Spleen (tissue), 13 donors: ENCODE measurements around the gene SMIM26. TPM values are rescaled to one million over a fixed set of nuclear protein-coding genes. Genes with fewer than 3 reads are reported as not detected.
"Not testable (repeated sequence)": the region's sequence is repeated elsewhere in the genome, so short reads cannot be mapped to it uniquely, and the experiment has no call there.

Source experiments
- DNase-seq: peaks from one replicate; pipeline ENCODE4 v3.0.0-alpha.2; 2020
- H3K27ac ChIP-seq, 8 donors: fragments of 200-600 bp; sonication (generic) in 7 of 8; 1 replicate in 4 of 8; 2 replicates in 4 of 8; pipeline versions ENCODE4 v1.5.0 to v1.8.0; 2016 to 2021; ENCODE audit warnings: inconsistent platforms in 4 of 8, mild to moderate bottlenecking in 4 of 8, moderate library complexity in 1 of 8
- H3K27me3 ChIP-seq, 7 donors: fragments of 200-600 bp; sonication (generic) in 6 of 7; replicated peaks in 1 of 7; 1 replicate in 4 of 7; 2 replicates in 3 of 7; pipeline versions ENCODE4 v1.5.0 to v1.8.0; 2016 to 2021; ENCODE audit warnings: inconsistent platforms in 3 of 7, mild to moderate bottlenecking in 1 of 7
- H3K36me3 ChIP-seq, 6 donors: fragments of 200-600 bp; sonication (generic) in 5 of 6; 1 replicate in 4 of 6; 2 replicates in 2 of 6; pipeline versions ENCODE4 v1.5.0 to v1.8.0; 2016 to 2021; ENCODE audit warnings: inconsistent platforms in 2 of 6
- H3K4me1 ChIP-seq, 6 donors: fragments of 200-600 bp; sonication (generic) in 5 of 6; 1 replicate in 3 of 6; 2 replicates in 3 of 6; pipeline versions ENCODE4 v1.5.0 to v1.8.0; 2016 to 2021; ENCODE audit warnings: inconsistent platforms in 3 of 6
- H3K4me3 ChIP-seq, 8 donors: fragments of 200-600 bp; sonication (generic) in 7 of 8; 1 replicate in 4 of 8; 2 replicates in 4 of 8; pipeline versions ENCODE4 v1.5.0 to v1.8.0; 2016 to 2021; ENCODE audit warnings: inconsistent platforms in 4 of 8, mild to moderate bottlenecking in 4 of 8, moderate library complexity in 2 of 8
- H3K9me3 ChIP-seq, 8 donors: fragments of 200-600 bp; sonication (generic) in 7 of 8; 1 replicate in 4 of 8; 2 replicates in 4 of 8; pipeline versions ENCODE4 v1.5.0 to v1.8.0; 2016 to 2021; ENCODE audit warnings: inconsistent platforms in 4 of 8
- CTCF ChIP-seq, 11 experiments: fragments of 200-600 bp in 7 of 11; fragments of 450-650 bp in 4 of 11; sonication (generic) in 4 of 11; IDR thresholded peaks in 8 of 11; conservative IDR thresholded peaks in 3 of 11; 1 replicate in 7 of 11; 2 replicates in 4 of 11; pipeline versions ENCODE4 v1.4.0 to v1.8.0; 2016 to 2021; ENCODE audit warnings: antibody characterized with exemption in 11 of 11, inconsistent platforms in 4 of 11, mild to moderate bottlenecking in 1 of 11
- POLR2A ChIP-seq, 3 donors: fragments of 450-650 bp; IDR thresholded peaks; one replicate each; pipeline ENCODE4 v1.5.1; 2017; ENCODE audit warnings: antibody characterized with exemption in 3 of 3, mild to moderate bottlenecking in 1 of 3
- POLR2AphosphoS5 ChIP-seq, 3 donors: sonication (generic); formaldehyde crosslinking; IDR thresholded peaks; one replicate each; pipeline ENCODE4 v1.5.1; 2017; ENCODE audit warnings: antibody characterized with exemption in 3 of 3
- WGBS, 5 donors: extraction: QIAGEN DNeasy Blood & Tissue Kit in 3 of 5; methylation state at CpG; one replicate each; pipeline versions ENCODE4 v1.1.5 to v1.1.7; 2013 to 2018; 5-methylcytosine and 5-hydroxymethylcytosine counted together
- intact Hi-C: fragments of 100-400 bp; cut with DNase I; formaldehyde crosslinking; loops from one replicate; pipeline ENCODE4 v1.15.0; 2023; ENCODE audit warnings: low total_unique reads
- long read RNA-seq, 2 donors: transcript quantifications; one replicate each; lab custom pipeline, GENCODE V29; 2026
- polyA plus RNA-seq, 3 donors: library from polyadenylated mRNA; stranded (reverse); fragments of 200-250 nt; gene quantifications; one replicate each; pipeline ENCODE4 v1.2.1, GENCODE V29; 2013
- total RNA-seq, 7 donors: library from RNA; depleted of rRNA in 3 of 7; stranded (reverse); fragments of >200 nt in 3 of 7; fragmentation: NEBNext Ultra II Directional in 4 of 7; extraction: Animal tissue kit (Norgen Biotek cat#: 25700) in 4 of 7; gene quantifications; one replicate each; pipeline versions ENCODE4 v1.1.0 to v1.2.1, GENCODE V29; 2016 to 2021
- donor health status: healthy with polysubstance abuse.
- donor health status: DM: no; HTN: no; CAD: no; lungs with moderate emphysema.
- donor health status: DM: no; HTN: no; CAD: no.
- donor health status: Bipolar disorder and iron deficiency.
- donor health status: healthy.
- donor health status: DM: no; HTN: no; CAD: no.
- donor health status: DM: yes; HTN: yes; CAD: no.

The SMIM26 gene
- total RNA-seq (100 to 1,000 TPM in 1 of 7 donors, 10 to 100 TPM in 6; 36.5 to 104 (median 47.7) TPM), polyA plus RNA-seq (100 to 1,000 TPM; 116 to 127 (median 126) TPM)
- long read RNA-seq, donor 1, transcript SMIM26-202 (2 exons, 575 nt): major isoform, 51 of 64 reads
- long read RNA-seq, donor 1, transcript SMIM26-201 (2 exons, 505 nt): minor isoform, 13 of 64 reads
- long read RNA-seq, donor 1, partial matches to known transcripts: 0 of 64 reads
- long read RNA-seq, donor 1, other reads (novel, unspliced or antisense): 0 of 64 reads
- long read RNA-seq, donor 2, transcript SMIM26-202 (2 exons, 575 nt): major isoform, 23 of 31 reads
- long read RNA-seq, donor 2, transcript SMIM26-201 (2 exons, 505 nt): minor isoform, 8 of 31 reads
- long read RNA-seq, donor 2, partial matches to known transcripts: 0 of 31 reads
- long read RNA-seq, donor 2, other reads (novel, unspliced or antisense): 0 of 31 reads

GRCh38 chr20:18566892-18567738 is at the start of gene SMIM26:
Gene SMIM26 (plus strand): TSS chr20:18567432. CDS start chr20:18567479, 47 bp downstream.
- intact Hi-C loops: loop anchor here (10.0 kb wide), 1 partner anchor 62 kb away; the partner anchor contains the start of gene SEC23B

GRCh38 chr20:18522066-18522465 is 45.2 kb upstream of the SMIM26 start:
- H3K4me3 ChIP-seq, H3K9me3 ChIP-seq, intact Hi-C loops, H3K4me1 ChIP-seq, DNase-seq, H3K27ac ChIP-seq, H3K27me3 ChIP-seq: not testable (repeated sequence)
- H3K36me3 ChIP-seq: peaks cover 0 to 89% (median 46%) of the 10 kb centered on the region in 6 donors
- WGBS, 5 donors: 95 to 98% (median 97%) methylated on average over 9 of the region's 9 CpGs

More at GRCh38 chr20:18566892-18567738, at the start of gene SMIM26:
- WGBS, 5 donors: 0 to 1% (median 1%) methylated on average over 46 to 51 of the region's 51 CpGs
- peak; percentile 99 for DNase-seq
- Histone ChIP-seq H3K4me1 (peaks cover 9 to 36% (median 20%) of the 10 kb centered on the region in 6 donors), H3K27ac (peak within 1 kb of the TSS; percentile 76 to 93 (median 90)), H3K36me3 (peaks cover 0 to 50% (median 25%) of the 10 kb centered on the region in 6 donors), H3K4me3 (peak within 1 kb of the TSS; percentile 43 to 80 (median 65)), H3K9me3 (peaks cover 0 to 5% (median 0%) of the 10 kb centered on the region in 8 donors), H3K27me3 (no peaks in the 10 kb centered on the region)
- TF ChIP-seq POLR2A (IDR thresholded peaks at IDR 0.05) (no peak), CTCF (IDR thresholded peaks at IDR 0.05 in 8 of 11, conservative IDR thresholded peaks at IDR 0.05 in 3 of 11) (no peak), POLR2AphosphoS5 (IDR thresholded peaks at IDR 0.05) (peak; percentile 91 to 96 (median 95))

- Histone ChIP-seq H3K4me3 (no peak overlapping the region), H3K27me3 (no peaks in the 10 kb centered on the region), H3K27ac (no peak overlapping the region), H3K4me1 (no peaks in the 10 kb centered on the region), H3K36me3 (peaks cover 2 to 89% (median 51%) of the 10 kb centered on the region in 6 donors), H3K9me3 (no peaks in the 10 kb centered on the region)
- intact Hi-C loops: no loop called here
- no peak for DNase-seq
- TF ChIP-seq POLR2AphosphoS5 (IDR thresholded peaks at IDR 0.05) (no peak), CTCF (IDR thresholded peaks at IDR 0.05 in 8 of 11, conservative IDR thresholded peaks at IDR 0.05 in 3 of 11) (no peak), POLR2A (IDR thresholded peaks at IDR 0.05) (no peak)
- 89 to 96% (median 94%) methylated on average over 2 of the region's 2 CpGs for WGBS, 5 donors
Measured at GRCh38 chr20:18523066-18523465, 44.2 kb upstream of the SMIM26 start.

GRCh38 chr20:18524646-18525045 is 42.6 kb upstream of the SMIM26 start:
- TF ChIP-seq POLR2AphosphoS5 (IDR thresholded peaks at IDR 0.05) (no peak), POLR2A (IDR thresholded peaks at IDR 0.05) (no peak), CTCF (IDR thresholded peaks at IDR 0.05 in 8 of 11, conservative IDR thresholded peaks at IDR 0.05 in 3 of 11) (no peak)
- Histone ChIP-seq H3K9me3 (no peaks in the 10 kb centered on the region), H3K27ac (no peak overlapping the region), H3K36me3 (peaks cover 2 to 96% (median 66%) of the 10 kb centered on the region in 6 donors), H3K4me1 (no peaks in the 10 kb centered on the region), H3K4me3 (no peak overlapping the region), H3K27me3 (no peaks in the 10 kb centered on the region)
- WGBS, 5 donors: 97 to 100% (median 100%) methylated on average over 1 of the region's 1 CpG
- DNase-seq: no peak
- intact Hi-C loops: no loop called here

GRCh38 chr20:18526761-18527160 is 40.5 kb upstream of the SMIM26 start:
- peaks cover 2 to 100% (median 80%) of the 10 kb centered on the region in 6 donors for H3K36me3 ChIP-seq
- WGBS, 5 donors: 82 to 89% (median 84%) methylated on average over 14 of the region's 14 CpGs
- intact Hi-C loops, H3K27ac ChIP-seq, H3K9me3 ChIP-seq, H3K4me1 ChIP-seq, H3K4me3 ChIP-seq, H3K27me3 ChIP-seq, DNase-seq: not testable (repeated sequence)
